AG04450 (cell line): ENCODE measurements around the gene PRR16. TPM values are rescaled to one million over a fixed set of nuclear protein-coding genes. Genes with fewer than 3 reads are reported as not detected.

ENCODE experiments used
- CTCF ChIA-PET: fragments of 300-600, 350-600 bp; formaldehyde crosslinking; extraction: SDS; loops from one replicate; lab custom pipeline; 2022; ENCODE audit warnings: antibody characterized with exemption, inconsistent platforms; lab: Charles Lee
- POLR2A ChIA-PET: fragments of 350-600 bp; formaldehyde crosslinking; extraction: SDS; loops from one replicate; lab custom pipeline; 2021; ENCODE audit warnings: antibody characterized with exemption, inconsistent platforms; lab: Yijun Ruan, JAX
- DNase-seq: peaks from one replicate; pipeline ENCODE4 v3.0.0-alpha.2; 2011; ENCODE audit warnings: low read depth, low spot score
- H3K27ac ChIP-seq: one replicate; pipeline ENCODE4 v1.5.1; 2012; ENCODE audit warnings: low read depth, low read length, control low read depth
- H3K27me3 ChIP-seq: one replicate; pipeline ENCODE4 v1.6.0; 2012; ENCODE audit warnings: low read length; ENCODE audit not compliant: control insufficient read depth, insufficient read depth
- H3K4me3 ChIP-seq: 2 replicates; pipeline ENCODE4 v1.5.1; 2011; ENCODE audit warnings: mild to moderate bottlenecking, low read depth, low read length, control low read depth
- H3K9me3 ChIP-seq: 2 replicates; pipeline ENCODE4 v1.5.1; 2012; ENCODE audit warnings: low read length; ENCODE audit not compliant: control insufficient read depth, insufficient read depth
- polyA plus RNA-seq: library from polyadenylated mRNA; depleted of rRNA; stranded (reverse); fragments of >200 nt; gene quantifications from 2 replicates; pipeline ENCODE4 v1.2.3, GENCODE V29; 2011
- TF ChIP-seq, protein P1 (sequence below): IDR thresholded peaks from 2 replicates; pipeline ENCODE4 v1.5.1; 2011; ENCODE audit warnings: low read depth, low read length, control low read depth, inconsistent platforms

PRR16 gene
- polyA plus RNA-seq, 1 experiment: 26.8 TPM

DNA sequence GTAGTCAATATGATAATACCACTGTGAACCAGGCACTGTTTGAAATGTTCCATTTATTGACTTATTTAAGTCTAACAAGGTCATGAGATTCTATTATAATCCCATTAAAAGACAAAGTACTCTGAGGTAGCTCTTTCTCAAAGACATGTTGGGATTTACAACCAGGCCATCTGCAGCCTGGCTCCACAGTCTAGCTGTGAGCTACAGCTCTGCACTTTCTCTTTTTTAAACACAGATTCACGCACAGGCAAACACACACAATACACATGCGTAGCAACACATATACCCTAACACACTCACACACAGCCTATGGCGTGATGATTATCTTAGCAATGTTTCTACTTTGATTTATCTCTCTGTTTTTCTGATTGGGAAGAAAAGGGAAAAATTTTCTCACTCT is 174.3 kb downstream of the PRR16 start:
- ChIA-PET POLR2A (no interaction called here), CTCF (no interaction called here)
- DNase-seq: no peak
- TF ChIP-seq, protein P1, sequence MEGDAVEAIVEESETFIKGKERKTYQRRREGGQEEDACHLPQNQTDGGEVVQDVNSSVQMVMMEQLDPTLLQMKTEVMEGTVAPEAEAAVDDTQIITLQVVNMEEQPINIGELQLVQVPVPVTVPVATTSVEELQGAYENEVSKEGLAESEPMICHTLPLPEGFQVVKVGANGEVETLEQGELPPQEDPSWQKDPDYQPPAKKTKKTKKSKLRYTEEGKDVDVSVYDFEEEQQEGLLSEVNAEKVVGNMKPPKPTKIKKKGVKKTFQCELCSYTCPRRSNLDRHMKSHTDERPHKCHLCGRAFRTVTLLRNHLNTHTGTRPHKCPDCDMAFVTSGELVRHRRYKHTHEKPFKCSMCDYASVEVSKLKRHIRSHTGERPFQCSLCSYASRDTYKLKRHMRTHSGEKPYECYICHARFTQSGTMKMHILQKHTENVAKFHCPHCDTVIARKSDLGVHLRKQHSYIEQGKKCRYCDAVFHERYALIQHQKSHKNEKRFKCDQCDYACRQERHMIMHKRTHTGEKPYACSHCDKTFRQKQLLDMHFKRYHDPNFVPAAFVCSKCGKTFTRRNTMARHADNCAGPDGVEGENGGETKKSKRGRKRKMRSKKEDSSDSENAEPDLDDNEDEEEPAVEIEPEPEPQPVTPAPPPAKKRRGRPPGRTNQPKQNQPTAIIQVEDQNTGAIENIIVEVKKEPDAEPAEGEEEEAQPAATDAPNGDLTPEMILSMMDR: no peak
- Histone ChIP-seq H3K4me3 (no peak overlapping the region), H3K27me3 (no peaks in the 10 kb centered on the region), H3K9me3 (no peaks in the 10 kb centered on the region), H3K27ac (no peak overlapping the region)

DNA sequence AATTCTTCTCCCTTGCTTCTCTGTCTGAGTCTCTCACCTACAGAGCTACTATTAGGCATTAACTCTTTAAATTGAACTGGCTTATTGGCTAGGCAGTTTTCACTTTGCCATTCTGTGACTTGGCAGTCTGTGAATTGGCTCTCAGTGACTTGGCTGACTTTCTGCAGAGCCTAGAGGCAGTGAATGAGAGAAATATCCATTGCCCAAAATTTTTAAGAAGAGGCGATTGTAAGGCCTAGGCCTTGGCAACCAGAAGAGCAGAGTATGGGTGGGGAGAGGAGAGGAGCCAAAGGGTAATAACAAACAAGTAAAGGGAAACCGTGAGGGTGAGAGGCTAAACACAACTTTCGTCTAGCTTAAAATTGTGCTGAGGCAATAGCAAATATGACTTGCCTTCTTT is 176.7 kb downstream of the PRR16 start:
- ChIA-PET POLR2A (no interaction called here), CTCF (no interaction called here)
- DNase-seq: no peak
- TF ChIP-seq, protein P1: no peak
- Histone ChIP-seq H3K27me3 (no peaks in the 10 kb centered on the region), H3K27ac (no peak overlapping the region), H3K9me3 (no peaks in the 10 kb centered on the region), H3K4me3 (no peak overlapping the region)

DNA sequence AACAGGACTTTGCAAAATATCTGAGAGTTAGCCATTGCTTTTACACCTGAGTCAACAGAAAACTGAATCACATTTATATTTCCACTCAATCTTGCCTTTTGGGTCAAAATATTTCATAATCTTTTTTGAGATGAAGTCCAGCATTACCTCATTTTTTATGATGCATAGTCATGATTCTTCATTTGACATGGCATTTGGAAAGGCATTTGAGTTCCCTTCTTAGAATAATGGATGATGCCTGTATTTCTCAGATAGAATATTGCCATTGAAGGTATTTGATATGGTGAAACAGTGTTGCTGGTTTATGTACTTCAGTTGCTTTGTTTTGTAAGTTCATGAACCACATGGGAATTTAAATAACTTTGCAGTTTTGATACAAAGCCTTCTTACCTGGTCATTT is 180.4 kb downstream of the PRR16 start:
- DNase-seq: no peak
- POLR2A ChIA-PET: no interaction called here

DNA sequence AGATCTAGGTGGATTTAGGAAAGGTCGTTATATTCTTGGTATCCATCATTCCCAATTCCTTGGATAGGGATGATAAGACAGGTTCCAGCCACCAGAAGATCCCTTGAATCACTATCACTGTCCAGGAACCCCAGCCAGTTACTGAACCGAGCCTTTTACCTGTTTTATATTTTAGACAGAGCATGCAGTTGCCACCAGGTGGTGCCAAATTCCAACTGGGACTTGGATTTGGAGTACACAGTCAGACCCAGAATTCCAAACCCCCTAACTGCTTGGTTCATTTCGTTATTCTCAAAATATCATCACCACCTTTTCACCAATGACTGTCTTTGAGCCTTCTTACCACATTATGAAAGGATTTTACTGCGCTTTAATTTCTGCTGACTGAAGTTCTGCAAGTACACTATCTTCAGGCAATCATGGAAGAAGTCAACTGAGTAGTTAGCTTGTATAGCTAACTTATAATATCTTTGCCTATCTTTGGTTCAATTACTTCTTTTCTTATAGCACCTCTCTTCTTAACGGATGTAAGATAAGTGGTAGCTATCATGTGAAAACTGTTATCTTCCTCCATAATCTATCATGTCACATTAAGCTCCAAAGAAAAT is 191.8 kb downstream of the PRR16 start:
- TF ChIP-seq, protein P1: peak; percentile 60
- ChIA-PET CTCF (interaction anchor here (0.7 to 2.0 kb wide), 5 partner anchors 10 to 749 kb away, joined by 3 to 17 read pairs (median 4); no protein-coding TSS in a partner anchor), POLR2A (no interaction called here)
- Histone ChIP-seq H3K27me3 (no peaks in the 10 kb centered on the region), H3K27ac (no peak overlapping the region), H3K4me3 (no peak overlapping the region), H3K9me3 (no peaks in the 10 kb centered on the region)
- no peak for DNase-seq

More for the DNA sequence above, 180.4 kb downstream of the PRR16 start:
- CTCF ChIA-PET: no interaction called here
- Histone ChIP-seq H3K9me3 (no peaks in the 10 kb centered on the region), H3K4me3 (no peak overlapping the region), H3K27me3 (no peaks in the 10 kb centered on the region), H3K27ac (no peak overlapping the region)
- TF ChIP-seq, protein P1: no peak

DNA sequence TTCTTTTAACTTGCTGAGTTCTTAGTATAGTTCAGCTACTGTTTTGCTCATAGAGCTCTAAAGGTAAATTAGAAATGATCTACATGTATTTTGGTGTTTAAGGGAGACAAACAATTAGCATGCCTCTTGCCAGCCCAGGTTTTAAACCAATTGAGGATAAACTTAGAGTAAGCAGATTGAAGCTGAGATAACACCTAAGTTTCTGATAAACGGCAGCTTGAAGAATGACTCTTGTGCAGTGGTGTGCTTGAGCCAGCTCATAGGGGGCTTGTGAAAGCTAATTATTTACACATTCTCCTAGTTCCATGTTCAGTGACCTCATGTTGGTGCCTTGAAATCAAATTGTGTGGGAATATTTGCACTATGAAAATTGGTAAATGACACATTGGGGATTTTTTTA is 193.0 kb downstream of the PRR16 start:
- no peaks in the 10 kb centered on the region for H3K9me3 ChIP-seq
- CTCF ChIA-PET: interaction anchor here (0.5 to 2.0 kb wide), 4 partner anchors 11 to 1213 kb away, joined by 3 to 17 read pairs (median 4); no protein-coding TSS in a partner anchor
- no peak overlapping the region for H3K27ac ChIP-seq
- POLR2A ChIA-PET: no interaction called here
- DNase-seq: no peak
- no peaks in the 10 kb centered on the region for H3K27me3 ChIP-seq
- TF ChIP-seq, protein P1: no peak
- H3K4me3 ChIP-seq: no peak overlapping the region
